Neutrophil (primary cell): ENCODE data around the gene ADCY10.

Experiments
- H3K27ac ChIP-seq: fragments of 200-600 bp; sonication (generic); 2 replicates; pipeline ENCODE4 v1.5.1; 2016; ENCODE audit warnings: mild to moderate bottlenecking, moderate library complexity
- H3K27me3 ChIP-seq: fragments of 200-600 bp; sonication (generic); 2 replicates; pipeline ENCODE4 v1.6.0; 2016; ENCODE audit warnings: mild to moderate bottlenecking
- H3K36me3 ChIP-seq: fragments of 200-600 bp; sonication (generic); 2 replicates; pipeline ENCODE4 v1.5.1; 2017
- H3K4me1 ChIP-seq, 2 experiments: fragments of 200-600 bp in 1 of 2; sonication (generic) in 1 of 2; 1 replicate in 1 of 2; 2 replicates in 1 of 2; pipeline versions ENCODE4 v1.5.1 to v1.6.1; 2013 to 2016; ENCODE audit warnings: low read depth in 1 of 2, low read length in 1 of 2, mild to moderate bottlenecking in 1 of 2, moderate library complexity in 1 of 2; ENCODE audit not compliant: control insufficient read depth in 1 of 2, insufficient read depth in 1 of 2
- H3K4me3 ChIP-seq, 2 experiments: fragments of 200-600 bp in 1 of 2; sonication (generic) in 1 of 2; 1 replicate in 1 of 2; 2 replicates in 1 of 2; pipeline ENCODE4 v1.5.1; 2013 to 2016; ENCODE audit warnings: low read depth in 1 of 2, low read length in 1 of 2, mild to moderate bottlenecking in 1 of 2, moderate library complexity in 1 of 2
- H3K9me3 ChIP-seq: fragments of 200-600 bp; sonication (generic); 2 replicates; pipeline ENCODE4 v1.5.1; 2016
- TF ChIP-seq, protein P1 (sequence below): fragments of 200-600 bp; sonication (generic); IDR thresholded peaks from 2 replicates; pipeline ENCODE4 v1.5.1; 2016; ENCODE audit warnings: antibody characterized with exemption

The ADCY10 gene

DNA sequence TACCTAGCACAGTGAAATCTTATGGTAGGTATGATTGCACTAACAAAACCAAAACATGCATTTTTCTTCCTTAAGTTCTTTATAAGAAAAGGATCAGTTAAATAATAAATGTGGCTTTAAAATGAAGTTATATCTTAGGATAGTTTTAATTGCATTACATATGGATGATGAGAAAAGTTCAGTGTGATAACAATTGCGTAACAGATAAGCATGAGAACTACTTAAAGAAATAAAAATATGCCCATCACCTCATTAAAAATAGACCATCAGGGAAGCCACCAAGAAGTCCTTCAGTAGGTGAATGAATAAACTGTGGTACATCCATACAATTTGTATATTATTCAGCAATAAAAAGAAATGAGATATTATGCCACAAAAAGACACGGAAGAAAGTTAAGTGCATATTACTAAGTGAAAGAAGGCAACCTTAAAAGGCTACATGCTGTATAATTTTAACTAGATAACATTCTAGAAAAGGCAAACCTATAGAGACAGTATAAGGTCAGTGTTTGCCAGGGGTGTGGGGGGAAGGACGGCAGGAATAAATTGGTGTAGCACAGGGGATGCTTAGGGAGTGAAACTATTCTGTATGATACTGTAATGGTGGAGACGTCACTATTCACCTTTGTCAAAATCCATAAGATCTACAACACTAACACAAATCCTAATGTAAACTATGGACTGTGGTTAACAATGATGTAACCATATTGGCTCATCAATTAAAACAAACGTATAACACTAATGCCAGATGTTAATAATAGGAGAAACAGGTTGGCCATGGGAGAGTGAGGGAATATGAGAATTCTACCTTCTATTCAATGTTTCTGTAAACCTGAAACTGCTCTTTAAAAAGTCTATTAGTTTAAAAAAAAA, 149.2 kb downstream of the ADCY10 start:
- peaks cover 18 to 33% of the 10 kb centered on the region in 2 experiments for H3K4me1 ChIP-seq
- H3K27ac ChIP-seq: no peak overlapping the region
- no peaks in the 10 kb centered on the region for H3K27me3 ChIP-seq
- H3K9me3 ChIP-seq: no peaks in the 10 kb centered on the region
- TF ChIP-seq, protein P1, sequence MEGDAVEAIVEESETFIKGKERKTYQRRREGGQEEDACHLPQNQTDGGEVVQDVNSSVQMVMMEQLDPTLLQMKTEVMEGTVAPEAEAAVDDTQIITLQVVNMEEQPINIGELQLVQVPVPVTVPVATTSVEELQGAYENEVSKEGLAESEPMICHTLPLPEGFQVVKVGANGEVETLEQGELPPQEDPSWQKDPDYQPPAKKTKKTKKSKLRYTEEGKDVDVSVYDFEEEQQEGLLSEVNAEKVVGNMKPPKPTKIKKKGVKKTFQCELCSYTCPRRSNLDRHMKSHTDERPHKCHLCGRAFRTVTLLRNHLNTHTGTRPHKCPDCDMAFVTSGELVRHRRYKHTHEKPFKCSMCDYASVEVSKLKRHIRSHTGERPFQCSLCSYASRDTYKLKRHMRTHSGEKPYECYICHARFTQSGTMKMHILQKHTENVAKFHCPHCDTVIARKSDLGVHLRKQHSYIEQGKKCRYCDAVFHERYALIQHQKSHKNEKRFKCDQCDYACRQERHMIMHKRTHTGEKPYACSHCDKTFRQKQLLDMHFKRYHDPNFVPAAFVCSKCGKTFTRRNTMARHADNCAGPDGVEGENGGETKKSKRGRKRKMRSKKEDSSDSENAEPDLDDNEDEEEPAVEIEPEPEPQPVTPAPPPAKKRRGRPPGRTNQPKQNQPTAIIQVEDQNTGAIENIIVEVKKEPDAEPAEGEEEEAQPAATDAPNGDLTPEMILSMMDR: no peak
- H3K36me3 ChIP-seq: no peaks in the 10 kb centered on the region
- H3K4me3 ChIP-seq: no peak overlapping the region

DNA sequence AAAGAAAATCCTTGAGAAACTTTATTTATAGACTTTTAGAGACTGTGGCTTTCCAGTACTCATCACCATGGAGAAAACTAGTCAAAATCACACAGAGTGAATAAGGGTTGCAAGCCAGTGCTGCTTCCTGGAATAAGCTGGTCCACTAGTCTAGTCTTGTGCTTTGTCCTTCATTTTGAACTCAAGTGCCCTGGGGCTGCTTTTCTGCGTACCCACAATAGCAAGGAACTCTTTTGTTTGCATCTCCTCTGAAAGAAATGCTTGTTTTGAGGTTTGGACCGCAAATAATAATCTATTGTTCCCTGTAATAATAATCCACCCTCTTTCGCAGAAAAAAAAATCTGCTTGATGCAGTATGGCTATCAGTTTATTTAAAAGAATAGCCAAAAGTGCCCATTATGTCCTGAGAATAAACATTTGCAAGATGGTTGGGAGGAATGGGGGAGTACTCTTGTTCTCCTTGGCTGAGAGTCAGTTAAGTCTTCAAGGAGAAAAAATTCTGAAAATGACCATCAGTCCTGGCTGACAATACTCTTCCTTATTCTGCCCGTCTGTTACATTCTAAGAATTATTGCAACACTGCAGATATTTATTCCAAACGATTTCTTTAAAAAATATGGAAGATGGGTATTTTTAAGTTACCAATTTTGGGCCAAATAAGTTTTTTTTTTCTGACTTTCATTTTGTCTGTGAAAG, 150.3 kb downstream of the ADCY10 start:
- Histone ChIP-seq H3K27me3 (no peaks in the 10 kb centered on the region), H3K4me1 (peaks cover 18 to 29% of the 10 kb centered on the region in 2 experiments), H3K4me3 (no peak overlapping the region), H3K36me3 (no peaks in the 10 kb centered on the region), H3K9me3 (no peaks in the 10 kb centered on the region), H3K27ac (no peak overlapping the region)
- TF ChIP-seq, protein P1: no peak

DNA sequence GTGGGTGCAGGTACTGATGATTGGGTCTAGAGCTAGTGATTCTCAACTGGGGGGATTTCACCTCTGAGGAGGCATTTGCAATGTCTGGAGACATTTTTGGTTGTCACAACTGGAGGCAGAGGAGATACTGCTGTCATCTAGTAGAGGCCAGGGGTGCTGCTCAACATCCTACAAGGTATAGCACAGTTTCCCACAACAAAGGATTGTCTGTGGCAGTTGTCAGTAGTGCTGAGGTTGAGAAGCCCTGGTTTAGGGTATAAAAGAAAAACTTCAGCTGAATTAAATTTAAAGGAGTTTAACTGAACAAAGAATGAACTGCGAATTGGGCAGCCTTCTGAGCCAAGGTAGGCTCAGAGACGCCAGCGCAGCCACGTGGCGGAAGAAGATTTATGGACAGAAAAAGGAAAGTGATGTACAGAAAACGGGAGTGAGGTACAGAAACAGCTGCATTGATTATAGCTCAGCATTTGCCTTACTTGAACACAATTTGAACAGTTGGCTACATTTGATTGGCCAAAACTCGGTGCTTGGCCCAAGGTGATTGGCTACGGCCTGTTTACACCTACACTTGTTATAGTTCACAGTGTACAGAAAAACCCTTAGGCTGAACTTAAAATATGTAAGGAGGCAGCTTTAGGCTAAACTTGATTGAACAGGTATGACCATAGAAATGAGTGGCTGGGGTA, 151.7 kb downstream of the ADCY10 start:
- Histone ChIP-seq H3K27me3 (no peaks in the 10 kb centered on the region), H3K4me1 (peaks cover 5 to 16% of the 10 kb centered on the region in 2 experiments), H3K4me3 (no peak overlapping the region), H3K27ac (no peak overlapping the region), H3K9me3 (no peaks in the 10 kb centered on the region), H3K36me3 (no peaks in the 10 kb centered on the region)
- TF ChIP-seq, protein P1: no peak

DNA sequence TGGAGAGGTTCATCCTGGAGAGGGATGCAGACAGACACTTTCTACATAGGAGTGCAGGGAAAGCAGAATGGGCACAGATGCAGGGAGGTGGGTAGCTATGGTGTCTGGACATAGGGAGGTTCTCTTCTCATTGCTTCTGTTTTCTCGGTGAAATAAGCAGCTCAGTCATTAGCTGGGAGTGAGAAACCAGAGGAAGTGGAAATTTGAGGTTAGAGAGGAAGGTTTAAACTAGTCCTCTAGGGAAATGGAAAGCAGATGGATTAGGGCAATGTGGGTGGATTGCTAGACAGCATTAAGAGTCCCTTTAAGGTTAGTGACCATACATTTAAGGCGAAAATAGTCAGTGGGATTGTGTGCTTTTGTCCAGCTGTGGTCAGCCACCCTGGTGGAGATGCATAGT, 152.5 kb downstream of the ADCY10 start:
- H3K27me3 ChIP-seq: no peaks in the 10 kb centered on the region
- no peaks in the 10 kb centered on the region for H3K36me3 ChIP-seq
- TF ChIP-seq, protein P1: no peak
- no peak overlapping the region for H3K4me3 ChIP-seq
- peak overlapping the region; percentile 48 for H3K27ac ChIP-seq
- H3K4me1 ChIP-seq: peaks cover 0 to 8% of the 10 kb centered on the region in 2 experiments
- H3K9me3 ChIP-seq: no peaks in the 10 kb centered on the region
